T-cell (primary cell): ENCODE data around the gene PIP4K2A. TPM values are rescaled to one million over a fixed set of nuclear protein-coding genes. Genes with fewer than 3 reads are reported as not detected.

Source experiments
- ATAC-seq, 4 experiments: fragments of 200-7000 bp in 3 of 4; fragments of 150-1000 bp in 1 of 4; cut with Tn5 transposase; replicated peaks in 1 of 4; 1 replicate in 3 of 4; 2 replicates in 1 of 4; pipeline ENCODE4 v1.10.0; 2021; ENCODE audit warnings: moderate library complexity in 3 of 4, mild to moderate bottlenecking in 2 of 4, moderate number of reproducible peaks in 1 of 4
- CTCF ChIA-PET, 2 donors: fragments of 300-600 bp; sonication (Branson Sonifier 250); formaldehyde crosslinking; loops; one replicate each; lab custom pipeline; 2022; ENCODE audit warnings: antibody characterized with exemption in 2 of 2; lab: Charles Lee
- POLR2A ChIA-PET, 2 donors: fragments of 300-600 bp; sonication (Branson Sonifier 250); formaldehyde crosslinking; loops; one replicate each; lab custom pipeline; 2022; ENCODE audit warnings: antibody characterized with exemption in 2 of 2; lab: Charles Lee
- DNase-seq, 35 experiments: peaks; one replicate each; pipeline versions ENCODE4 v3.0.0 to v3.0.0-alpha.2; 2013 to 2023
- H3K27ac ChIP-seq: one replicate; pipeline ENCODE4 v1.5.1; 2013; ENCODE audit warnings: low read length
- H3K27me3 ChIP-seq, 2 experiments: replicated peaks in 1 of 2; 1 replicate in 1 of 2; 2 replicates in 1 of 2; pipeline versions ENCODE4 v1.6.1 to v1.7.0; 2013; ENCODE audit warnings: low read length in 1 of 2, mixed read lengths in 1 of 2; ENCODE audit not compliant: control insufficient read depth in 2 of 2, insufficient read depth in 2 of 2; ENCODE audit errors: extremely low read depth in 1 of 2
- H3K36me3 ChIP-seq, 2 donors: 1 replicate in 1 of 2; 2 replicates in 1 of 2; pipeline versions ENCODE4 v1.6.1 to v1.7.0; 2013; ENCODE audit warnings: low read length in 1 of 2; ENCODE audit not compliant: control insufficient read depth in 2 of 2, insufficient read depth in 1 of 2; ENCODE audit errors: extremely low read depth in 1 of 2
- H3K4me1 ChIP-seq, 2 experiments: 1 replicate in 1 of 2; 2 replicates in 1 of 2; pipeline versions ENCODE4 v1.6.1 to v1.7.0; 2013; ENCODE audit warnings: low read length in 2 of 2, mixed read lengths in 1 of 2; ENCODE audit not compliant: insufficient read depth in 2 of 2, control insufficient read depth in 1 of 2; ENCODE audit errors: extremely low read depth in 1 of 2
- H3K4me3 ChIP-seq, 2 donors: 1 replicate in 1 of 2; 2 replicates in 1 of 2; pipeline versions ENCODE4 v1.5.1 to v1.7.0; 2013; ENCODE audit warnings: mild to moderate bottlenecking in 2 of 2, low read length in 1 of 2, moderate library complexity in 1 of 2; ENCODE audit not compliant: control insufficient read depth in 1 of 2; ENCODE audit errors: extremely low read depth in 1 of 2
- H3K9me3 ChIP-seq: 2 replicates; pipeline ENCODE4 v1.7.0; 2013
- H3K27ac Mint-ChIP-seq, 2 donors: one replicate each; pipeline ENCODE4 v1.8.0; 2020 to 2021; ENCODE audit warnings: mild to moderate bottlenecking in 2 of 2, mixed read lengths in 2 of 2
- H3K27me3 Mint-ChIP-seq, 2 donors: one replicate each; pipeline ENCODE4 v1.8.0; 2021 to 2022; ENCODE audit warnings: mixed read lengths in 2 of 2
- H3K36me3 Mint-ChIP-seq: one replicate; pipeline ENCODE4 v1.8.0; 2021; ENCODE audit warnings: mixed read lengths
- H3K4me1 Mint-ChIP-seq, 3 donors: one replicate each; pipeline ENCODE4 v1.8.0; 2020 to 2022; ENCODE audit warnings: mixed read lengths in 3 of 3, mild to moderate bottlenecking in 1 of 3
- H3K4me3 Mint-ChIP-seq, 3 donors: one replicate each; pipeline ENCODE4 v1.8.0; 2020 to 2022; ENCODE audit warnings: mild to moderate bottlenecking in 3 of 3, mixed read lengths in 3 of 3, moderate library complexity in 3 of 3
- H3K9me3 Mint-ChIP-seq, 3 donors: one replicate each; pipeline ENCODE4 v1.8.0; 2020 to 2022; ENCODE audit warnings: mixed read lengths in 3 of 3
- WGBS: methylation state at CpG from one replicate; pipeline ENCODE4 v1.1.5; 2013; ENCODE audit warnings: missing lambda C conversion rate; ENCODE audit not compliant: insufficient coverage; 5-methylcytosine and 5-hydroxymethylcytosine counted together
- total RNA-seq, 35 experiments: library from RNA in 6 of 35; stranded (reverse) in 6 of 35; fragments of 120-200 nt in 1 of 35; gene quantifications; one replicate each; pipeline versions ENCODE4 v1.2.1 to v1.2.4 and lab custom pipeline; 2013 to 2026

Gene PIP4K2A
- total RNA-seq, 5 donors from 2014 or later (not counting 1 experiment from before 2014, with no cell fraction given), result 129 to 238 (median 160) TPM

GRCh38 chr10:22561909-22562308 is 152.5 kb downstream of the PIP4K2A start:
- ChIA-PET POLR2A (no interaction called here), CTCF (no interaction called here)
- no peaks in the 10 kb centered on the region for H3K9me3 ChIP-seq
- no peak overlapping the region for H3K4me3 ChIP-seq
- no peaks in the 10 kb centered on the region for H3K27me3 Mint-ChIP-seq
- no peak overlapping the region for H3K27ac ChIP-seq
- peaks cover 0 to 8% of the 10 kb centered on the region in 2 experiments for H3K4me1 ChIP-seq
- DNase-seq (no peak), ATAC-seq (no peak)
- peaks cover 8 to 58% of the 10 kb centered on the region in 2 donors for H3K36me3 ChIP-seq
- WGBS, result 92% methylated on average over 4 of the region's 5 CpGs
- H3K27me3 ChIP-seq, result no peaks in the 10 kb centered on the region
- H3K9me3 Mint-ChIP-seq, result no peaks in the 10 kb centered on the region
- peaks cover 27 to 32% (median 30%) of the 10 kb centered on the region in 3 donors for H3K4me1 Mint-ChIP-seq
- no peak overlapping the region for H3K4me3 Mint-ChIP-seq
- H3K27ac Mint-ChIP-seq, result no peak overlapping the region
- H3K36me3 Mint-ChIP-seq, result peaks cover 41% of the 10 kb centered on the region

GRCh38 chr10:22560913-22561239 is 153.5 kb downstream of the PIP4K2A start:
- peaks cover 0 to 8% of the 10 kb centered on the region in 2 experiments for H3K4me1 ChIP-seq
- Mint-ChIP-seq H3K9me3 (no peaks in the 10 kb centered on the region), H3K27me3 (no peaks in the 10 kb centered on the region), H3K36me3 (peaks cover 30% of the 10 kb centered on the region), H3K27ac (peak overlapping the region in 1 of 2 donors; percentile 29), H3K4me1 (peaks cover 20 to 24% (median 23%) of the 10 kb centered on the region in 3 donors), H3K4me3 (no peak overlapping the region)
- H3K27me3 ChIP-seq, result no peaks in the 10 kb centered on the region
- no CpG with 5 or more reads among the region's 6 CpGs for WGBS
- H3K36me3 ChIP-seq, result peaks cover 8 to 50% of the 10 kb centered on the region in 2 donors
- no peaks in the 10 kb centered on the region for H3K9me3 ChIP-seq
- no peak overlapping the region for H3K4me3 ChIP-seq
- ATAC-seq, result no peak
- DNase-seq, result no peak
- ChIA-PET CTCF (interaction anchor here (0.7 to 1.2 kb wide), 3 partner anchors 10 to 157 kb away, joined by 3 read pairs; no protein-coding TSS in a partner anchor), POLR2A (interaction anchor here in 1 of 2 donors (1.1 kb wide), 1 partner anchor 132 kb away, joined by 3 read pairs; no protein-coding TSS in a partner anchor)
- H3K27ac ChIP-seq, result no peak overlapping the region

GRCh38 chr10:22560096-22560912 is 154.1 kb downstream of the PIP4K2A start:
- Histone ChIP-seq H3K9me3 (no peaks in the 10 kb centered on the region), H3K4me3 (no peak overlapping the region), H3K4me1 (peaks cover 0 to 8% of the 10 kb centered on the region in 2 experiments), H3K36me3 (peaks cover 8 to 53% of the 10 kb centered on the region in 2 donors), H3K27me3 (no peaks in the 10 kb centered on the region), H3K27ac (no peak overlapping the region)
- no peak overlapping the region for H3K27ac Mint-ChIP-seq
- no peak overlapping the region for H3K4me3 Mint-ChIP-seq
- POLR2A ChIA-PET, result interaction anchor here in 1 of 2 donors (1.1 kb wide), 1 partner anchor 131 kb away, joined by 3 read pairs; no protein-coding TSS in a partner anchor
- peaks cover 19 to 23% (median 21%) of the 10 kb centered on the region in 3 donors for H3K4me1 Mint-ChIP-seq
- DNase-seq (no peak), ATAC-seq (no peak)
- H3K36me3 Mint-ChIP-seq, result peaks cover 28% of the 10 kb centered on the region
- CTCF ChIA-PET, result interaction anchor here (0.8 to 1.2 kb wide), 2 partner anchors 9 to 158 kb away, joined by 3 read pairs; no protein-coding TSS in a partner anchor
- H3K27me3 Mint-ChIP-seq, result no peaks in the 10 kb centered on the region
- H3K9me3 Mint-ChIP-seq, result no peaks in the 10 kb centered on the region
- over 99% methylated on average over 11 of the region's 17 CpGs for WGBS

- Mint-ChIP-seq H3K9me3 (no peaks in the 10 kb centered on the region), H3K4me3 (no peak overlapping the region), H3K4me1 (peaks cover 0 to 6% (median 4%) of the 10 kb centered on the region in 3 donors), H3K36me3 (peaks cover 14% of the 10 kb centered on the region), H3K27ac (no peak overlapping the region), H3K27me3 (no peaks in the 10 kb centered on the region)
- no peaks in the 10 kb centered on the region for H3K4me1 ChIP-seq
- POLR2A ChIA-PET, result no interaction called here
- H3K9me3 ChIP-seq, result no peaks in the 10 kb centered on the region
- no peak overlapping the region for H3K4me3 ChIP-seq
- peaks cover 8 to 51% of the 10 kb centered on the region in 2 donors for H3K36me3 ChIP-seq
- DNase-seq (no peak), ATAC-seq (no peak)
- 100% methylated on average over 1 of the region's 1 CpG for WGBS
- CTCF ChIA-PET, result interaction anchor here in 1 of 2 donors (0.8 kb wide), 1 partner anchor 431 kb away, joined by 3 read pairs; no protein-coding TSS in a partner anchor
- no peaks in the 10 kb centered on the region for H3K27me3 ChIP-seq
- no peak overlapping the region for H3K27ac ChIP-seq
These were observed 157.1 kb downstream of the PIP4K2A start for GRCh38 chr10:22557321-22557720.

GRCh38 chr10:22556774-22557173 is 157.6 kb downstream of the PIP4K2A start:
- 98% methylated on average over 4 of the region's 6 CpGs for WGBS
- DNase-seq, result no peak
- no peaks in the 10 kb centered on the region for H3K9me3 ChIP-seq
- peaks cover 14% of the 10 kb centered on the region for H3K36me3 Mint-ChIP-seq
- no peak for ATAC-seq
- H3K9me3 Mint-ChIP-seq, result no peaks in the 10 kb centered on the region
- peaks cover 6 to 56% of the 10 kb centered on the region in 2 donors for H3K36me3 ChIP-seq
- no peak overlapping the region for H3K4me3 ChIP-seq
- POLR2A ChIA-PET, result interaction anchor here in 1 of 2 donors (0.9 kb wide), 1 partner anchor 625 kb away, joined by 4 read pairs; no protein-coding TSS in a partner anchor
- no peak overlapping the region for H3K4me3 Mint-ChIP-seq
- peak overlapping the region in 1 of 2 donors; percentile 29 for H3K27ac Mint-ChIP-seq
- H3K27ac ChIP-seq, result no peak overlapping the region
- H3K27me3 Mint-ChIP-seq, result no peaks in the 10 kb centered on the region
- H3K4me1 ChIP-seq, result no peaks in the 10 kb centered on the region
- no peaks in the 10 kb centered on the region for H3K27me3 ChIP-seq
- peaks cover 3 to 8% (median 6%) of the 10 kb centered on the region in 3 donors for H3K4me1 Mint-ChIP-seq
- CTCF ChIA-PET, result interaction anchor here in 1 of 2 donors (0.8 kb wide), 1 partner anchor 432 kb away, joined by 3 read pairs; no protein-coding TSS in a partner anchor

GRCh38 chr10:22554461-22555182 is 159.8 kb downstream of the PIP4K2A start:
- H3K4me3 Mint-ChIP-seq, result no peak overlapping the region
- no peaks in the 10 kb centered on the region for H3K27me3 Mint-ChIP-seq
- Histone ChIP-seq H3K27me3 (no peaks in the 10 kb centered on the region), H3K27ac (no peak overlapping the region), H3K4me1 (no peaks in the 10 kb centered on the region), H3K36me3 (peaks cover 0 to 56% of the 10 kb centered on the region in 2 donors), H3K9me3 (no peaks in the 10 kb centered on the region), H3K4me3 (no peak overlapping the region)
- peaks cover 5 to 20% (median 16%) of the 10 kb centered on the region in 3 donors for H3K4me1 Mint-ChIP-seq
- H3K36me3 Mint-ChIP-seq, result peaks cover 23% of the 10 kb centered on the region
- DNase-seq (no peak), ATAC-seq (no peak)
- H3K9me3 Mint-ChIP-seq, result no peaks in the 10 kb centered on the region
- no peak overlapping the region for H3K27ac Mint-ChIP-seq
- 98% methylated on average over 25 of the region's 29 CpGs for WGBS
- ChIA-PET POLR2A (interaction anchor here in 1 of 2 donors (0.5 kb wide), 2 partner anchors 18 to 21 kb away, joined by 4 read pairs; no protein-coding TSS in a partner anchor), CTCF (interaction anchor here in 1 of 2 donors (0.6 kb wide), 1 partner anchor 178 kb away, joined by 3 read pairs; no protein-coding TSS in a partner anchor)
